HG02938 (cell line): ENCODE data around the gene ASNSD1.

ENCODE experiments used
- ATAC-seq: cut with Tn5 transposase; IDR thresholded peaks from one replicate; pipeline ENCODE4 v1.9.1; 2021; ENCODE audit warnings: mild to moderate bottlenecking, moderate library complexity; ENCODE audit not compliant: unreplicated experiment

ASNSD1 gene

GRCh38 chr2:189661148-189661956 lies at the start of gene ASNSD1:
Gene ASNSD1 (plus strand): TSS chr2:189661459. CDS start chr2:189666133, 4,674 bp downstream.
- peak; percentile 98 for ATAC-seq

- no peak for ATAC-seq
These were observed 48.1 kb upstream of the ASNSD1 start for GRCh38 chr2:189613077-189613636.

- ATAC-seq, result no peak
These were observed 47.4 kb upstream of the ASNSD1 start for GRCh38 chr2:189613650-189614420.

- ATAC-seq, result no peak
These were observed 46.7 kb upstream of the ASNSD1 start for GRCh38 chr2:189614585-189614984.

GRCh38 chr2:189618197-189618596 lies 43.1 kb upstream of the ASNSD1 start:
- no peak for ATAC-seq

GRCh38 chr2:189621781-189622180 lies 39.5 kb upstream of the ASNSD1 start:
- no peak for ATAC-seq

GRCh38 chr2:189623049-189623448 lies 38.2 kb upstream of the ASNSD1 start:
- ATAC-seq, result no peak

- no peak for ATAC-seq
These were observed 36.5 kb upstream of the ASNSD1 start for GRCh38 chr2:189624648-189625355.

GRCh38 chr2:189625636-189626035 lies 35.6 kb upstream of the ASNSD1 start:
- ATAC-seq, result no peak

- ATAC-seq, result no peak
These were observed 33.5 kb upstream of the ASNSD1 start for GRCh38 chr2:189627789-189628188.

- no peak for ATAC-seq
These were observed 32.3 kb upstream of the ASNSD1 start for GRCh38 chr2:189628817-189629530.

GRCh38 chr2:189629531-189630453 lies 31.5 kb upstream of the ASNSD1 start:
- ATAC-seq, result no peak

- no peak for ATAC-seq
These were observed 29.4 kb upstream of the ASNSD1 start for GRCh38 chr2:189631849-189632248.

- no peak for ATAC-seq
These were observed 27.9 kb upstream of the ASNSD1 start for GRCh38 chr2:189633392-189633811.

- ATAC-seq, result no peak
These were observed 25.9 kb upstream of the ASNSD1 start for GRCh38 chr2:189635353-189635752.

- no peak for ATAC-seq
These were observed 22.8 kb upstream of the ASNSD1 start for GRCh38 chr2:189638301-189639006.

- no peak for ATAC-seq
These were observed 22.2 kb upstream of the ASNSD1 start for GRCh38 chr2:189639007-189639609.

- ATAC-seq, result no peak
These were observed 20.3 kb upstream of the ASNSD1 start for GRCh38 chr2:189641002-189641401.
